ENCODE results near the gene IL9R.

DNA sequence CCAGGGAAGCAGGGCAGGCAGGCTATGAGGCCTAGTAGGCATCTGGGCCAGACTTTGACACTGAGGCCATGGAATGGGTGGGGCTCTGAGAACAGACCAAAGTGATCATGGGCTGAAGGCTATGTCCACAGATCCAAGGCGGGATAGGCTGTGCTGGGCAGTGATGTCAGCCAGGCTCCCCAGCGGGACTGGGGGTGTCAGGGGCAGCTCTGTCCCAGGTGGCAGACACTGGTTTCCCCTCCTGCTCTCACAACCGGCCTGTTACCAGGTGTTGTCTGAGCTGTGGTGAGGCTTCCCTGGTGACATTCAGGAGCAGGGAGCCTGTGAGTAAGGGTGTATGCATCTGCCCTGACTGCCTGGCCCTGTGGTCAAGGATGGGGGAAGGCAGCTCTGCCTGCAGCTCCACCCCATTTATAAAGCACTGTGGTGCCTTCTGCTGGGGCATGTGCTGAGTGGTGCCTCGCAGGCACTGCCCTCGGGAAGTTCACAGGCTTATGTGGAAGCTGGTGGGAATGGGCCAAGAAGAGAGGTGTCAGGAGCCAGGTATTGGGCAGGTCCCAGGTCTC, 2.9 kb downstream of the IL9R start:
- TF ChIP-seq, protein P1, sequence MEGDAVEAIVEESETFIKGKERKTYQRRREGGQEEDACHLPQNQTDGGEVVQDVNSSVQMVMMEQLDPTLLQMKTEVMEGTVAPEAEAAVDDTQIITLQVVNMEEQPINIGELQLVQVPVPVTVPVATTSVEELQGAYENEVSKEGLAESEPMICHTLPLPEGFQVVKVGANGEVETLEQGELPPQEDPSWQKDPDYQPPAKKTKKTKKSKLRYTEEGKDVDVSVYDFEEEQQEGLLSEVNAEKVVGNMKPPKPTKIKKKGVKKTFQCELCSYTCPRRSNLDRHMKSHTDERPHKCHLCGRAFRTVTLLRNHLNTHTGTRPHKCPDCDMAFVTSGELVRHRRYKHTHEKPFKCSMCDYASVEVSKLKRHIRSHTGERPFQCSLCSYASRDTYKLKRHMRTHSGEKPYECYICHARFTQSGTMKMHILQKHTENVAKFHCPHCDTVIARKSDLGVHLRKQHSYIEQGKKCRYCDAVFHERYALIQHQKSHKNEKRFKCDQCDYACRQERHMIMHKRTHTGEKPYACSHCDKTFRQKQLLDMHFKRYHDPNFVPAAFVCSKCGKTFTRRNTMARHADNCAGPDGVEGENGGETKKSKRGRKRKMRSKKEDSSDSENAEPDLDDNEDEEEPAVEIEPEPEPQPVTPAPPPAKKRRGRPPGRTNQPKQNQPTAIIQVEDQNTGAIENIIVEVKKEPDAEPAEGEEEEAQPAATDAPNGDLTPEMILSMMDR (conservative IDR thresholded peaks at IDR 0.05; ENCODE audit: low read length), result no peak
- no peak for TF ChIP-seq EZH2phosphoT487 (IDR thresholded peaks at IDR 0.05; ENCODE audit: borderline replicate concordance)
